IMR-90 (cell line): ENCODE results near the gene RIMS4.

Source experiments
- CEBPB ChIP-seq: IDR thresholded peaks from 2 replicates; pipeline ENCODE4 v1.6.1; 2012; ENCODE audit warnings: low read depth, low read length, improper control_type of control experiment
- CTCF ChIP-seq: conservative IDR thresholded peaks from 2 replicates; pipeline ENCODE4 v1.5.1; 2012; ENCODE audit warnings: mild to moderate bottlenecking, low read depth, low read length, improper control_type of control experiment
- FOS ChIP-seq: fragments of 150-350 bp; IDR thresholded peaks from 2 replicates; pipeline ENCODE4 v1.6.1; 2016; ENCODE audit warnings: low read depth, low read length
- MXI1 ChIP-seq: IDR thresholded peaks from 2 replicates; pipeline ENCODE4 v1.6.1; 2012; ENCODE audit warnings: low read depth, mild to moderate bottlenecking, low read length, moderate library complexity, borderline replicate concordance

- TF ChIP-seq MXI1, result no peak
- no peak for TF ChIP-seq CTCF
- no peak for TF ChIP-seq CEBPB
- TF ChIP-seq FOS, result no peak
Observed at GRCh38 chr20:44761423-44761822, 48.9 kb downstream of the RIMS4 start.
